Suprapubic skin (tissue), 4 donors: ENCODE data around the gene IMMP2L. TPM values are rescaled to one million over a fixed set of nuclear protein-coding genes. Genes with fewer than 3 reads are reported as not detected.

Experiments
- DNase-seq, 2 donors: peaks; one replicate each; pipeline ENCODE4 v3.0.0-alpha.2; 2019; ENCODE audit warnings: low spot score in 2 of 2
- H3K27ac ChIP-seq: fragments of 200-600 bp; sonication (generic); one replicate; pipeline ENCODE4 v1.5.1; 2019
- H3K27me3 ChIP-seq: fragments of 200-600 bp; sonication (generic); one replicate; pipeline ENCODE4 v1.5.1; 2019
- H3K36me3 ChIP-seq: fragments of 200-600 bp; sonication (generic); one replicate; pipeline ENCODE4 v1.5.1; 2019
- H3K4me1 ChIP-seq: fragments of 200-600 bp; sonication (generic); one replicate; pipeline ENCODE4 v1.5.1; 2019
- H3K4me3 ChIP-seq: fragments of 200-600 bp; sonication (generic); one replicate; pipeline ENCODE4 v1.5.1; 2019; ENCODE audit warnings: mild to moderate bottlenecking
- H3K9me3 ChIP-seq: fragments of 200-600 bp; sonication (generic); one replicate; pipeline ENCODE4 v1.5.1; 2019
- CTCF ChIP-seq, 2 donors: fragments of 200-600 bp in 1 of 2; fragments of 450-650 bp in 1 of 2; sonication (generic) in 1 of 2; IDR thresholded peaks; one replicate each; pipeline ENCODE4 v1.5.1; 2016 to 2019; ENCODE audit warnings: antibody characterized with exemption in 2 of 2, mild to moderate bottlenecking in 1 of 2, moderate library complexity in 1 of 2
- EP300 ChIP-seq: sonication (generic); formaldehyde crosslinking; IDR thresholded peaks from one replicate; pipeline ENCODE4 v1.6.1; 2017; ENCODE audit warnings: antibody characterized with exemption
- POLR2A ChIP-seq, 2 donors: fragments of 450-650 bp; IDR thresholded peaks; one replicate each; pipeline ENCODE4 v1.6.1; 2017; ENCODE audit warnings: antibody characterized with exemption in 2 of 2, mild to moderate bottlenecking in 2 of 2, moderate library complexity in 2 of 2
- POLR2AphosphoS5 ChIP-seq, 3 donors: sonication (generic); formaldehyde crosslinking; IDR thresholded peaks; one replicate each; pipeline ENCODE4 v1.6.1; 2017; ENCODE audit warnings: antibody characterized with exemption in 3 of 3
- WGBS: methylation state at CpG from one replicate; pipeline ENCODE4 v1.1.5; 2018; 5-methylcytosine and 5-hydroxymethylcytosine counted together
- total RNA-seq, 4 donors: library from RNA; depleted of rRNA; stranded (reverse); fragments of >200 nt; gene quantifications; one replicate each; pipeline ENCODE4 v1.1.0, GENCODE V29; 2016

Gene IMMP2L
- total RNA-seq, 4 donors from 2014 or later: 10.6 to 20.6 (median 14.6) TPM

DNA sequence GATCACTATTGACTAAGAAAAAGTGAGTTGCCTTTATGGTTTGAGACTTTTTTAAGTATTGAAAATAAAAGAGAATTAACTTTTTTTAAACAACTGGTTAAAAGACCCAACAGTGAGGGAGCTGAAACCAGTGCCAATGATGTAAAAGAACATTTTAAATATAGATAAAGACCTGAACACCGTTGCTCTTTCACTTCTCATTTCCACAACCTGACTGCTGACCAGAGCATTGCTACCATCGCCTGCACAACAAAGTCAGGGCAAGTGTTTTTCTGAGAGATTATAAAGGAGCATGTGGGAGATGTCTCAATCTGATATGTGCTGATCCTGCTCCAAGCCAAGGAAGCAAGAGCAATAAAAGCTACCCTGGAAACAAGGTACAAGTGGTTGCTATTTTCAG lies 34.7 kb downstream of the IMMP2L start:
- Histone ChIP-seq H3K9me3 (no peaks in the 10 kb centered on the region), H3K27me3 (no peaks in the 10 kb centered on the region), H3K4me1 (peaks cover 3% of the 10 kb centered on the region), H3K27ac (no peak overlapping the region), H3K36me3 (no peaks in the 10 kb centered on the region), H3K4me3 (no peak overlapping the region)
- no peak for DNase-seq
- 57% methylated on average over 2 of the region's 2 CpGs for WGBS
- TF ChIP-seq POLR2A (IDR thresholded peaks at IDR 0.05) (no peak), CTCF (IDR thresholded peaks at IDR 0.05) (no peak), POLR2AphosphoS5 (IDR thresholded peaks at IDR 0.05) (no peak), EP300 (no peak)

- Histone ChIP-seq H3K4me1 (no peaks in the 10 kb centered on the region), H3K27me3 (no peaks in the 10 kb centered on the region), H3K9me3 (no peaks in the 10 kb centered on the region), H3K36me3 (no peaks in the 10 kb centered on the region), H3K27ac (no peak overlapping the region), H3K4me3 (no peak overlapping the region)
- 90% methylated on average over 1 of the region's 1 CpG for WGBS
- no peak for TF ChIP-seq POLR2A (IDR thresholded peaks at IDR 0.05)
- TF ChIP-seq POLR2AphosphoS5 (IDR thresholded peaks at IDR 0.05): no peak
- TF ChIP-seq CTCF (IDR thresholded peaks at IDR 0.05): no peak
- TF ChIP-seq EP300: no peak
- DNase-seq: no peak
Observed at GRCh38 chr7:111525100-111525499, 37.2 kb downstream of the IMMP2L start.

DNA sequence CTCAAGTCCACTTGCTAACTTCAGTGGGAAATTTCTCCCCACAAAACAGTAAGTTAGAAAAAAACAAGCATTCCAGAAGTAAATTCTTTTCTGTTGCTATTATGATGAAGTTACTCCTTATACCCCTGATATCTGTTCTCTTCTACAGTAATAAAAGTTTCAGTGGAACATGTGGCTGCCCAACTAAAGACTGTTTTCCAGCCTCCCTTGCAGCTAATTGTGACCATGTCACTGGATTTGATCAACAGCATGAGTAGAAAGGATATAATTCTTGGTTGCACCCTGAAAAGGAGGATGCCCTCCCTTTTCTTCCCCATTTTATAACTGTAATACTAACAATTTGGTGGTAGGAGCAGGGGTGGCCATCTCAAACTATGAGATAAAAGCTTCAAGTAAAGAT lies 40.6 kb downstream of the IMMP2L start:
- no peak for DNase-seq
- Histone ChIP-seq H3K27ac (no peak overlapping the region), H3K4me1 (no peaks in the 10 kb centered on the region), H3K27me3 (no peaks in the 10 kb centered on the region), H3K36me3 (no peaks in the 10 kb centered on the region), H3K4me3 (no peak overlapping the region), H3K9me3 (no peaks in the 10 kb centered on the region)
- no peak for TF ChIP-seq EP300
- no peak for TF ChIP-seq POLR2A (IDR thresholded peaks at IDR 0.05)
- no peak for TF ChIP-seq POLR2AphosphoS5 (IDR thresholded peaks at IDR 0.05)
- TF ChIP-seq CTCF (IDR thresholded peaks at IDR 0.05): no peak

DNA sequence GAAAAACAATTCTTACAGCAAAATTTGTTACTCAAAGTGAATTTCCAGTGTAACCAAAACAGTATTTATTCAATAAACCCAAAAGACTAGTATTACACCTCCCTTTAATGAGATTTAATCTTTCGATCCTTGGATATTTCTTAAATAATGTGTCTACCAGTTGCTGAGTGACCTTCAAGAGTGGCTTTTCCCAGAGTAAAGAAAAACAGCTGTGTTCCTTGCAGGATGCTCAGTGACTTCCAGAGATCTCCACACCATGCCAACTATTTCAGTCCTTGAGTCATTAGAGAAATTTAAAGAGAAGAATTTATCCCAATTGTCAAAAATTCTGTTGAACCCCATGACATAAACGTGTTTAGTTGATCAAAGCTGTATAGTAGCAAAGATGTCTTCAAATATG lies 44.0 kb downstream of the IMMP2L start:
- WGBS: 64% methylated on average over 2 of the region's 2 CpGs
- no peak overlapping the region for H3K27ac ChIP-seq
- H3K36me3 ChIP-seq: no peaks in the 10 kb centered on the region
- no peak overlapping the region for H3K4me3 ChIP-seq
- no peaks in the 10 kb centered on the region for H3K27me3 ChIP-seq
- no peaks in the 10 kb centered on the region for H3K4me1 ChIP-seq
- H3K9me3 ChIP-seq: no peaks in the 10 kb centered on the region
- DNase-seq: no peak
- TF ChIP-seq CTCF (IDR thresholded peaks at IDR 0.05): no peak
- no peak for TF ChIP-seq POLR2A (IDR thresholded peaks at IDR 0.05)
- no peak for TF ChIP-seq POLR2AphosphoS5 (IDR thresholded peaks at IDR 0.05)
- TF ChIP-seq EP300: no peak

DNA sequence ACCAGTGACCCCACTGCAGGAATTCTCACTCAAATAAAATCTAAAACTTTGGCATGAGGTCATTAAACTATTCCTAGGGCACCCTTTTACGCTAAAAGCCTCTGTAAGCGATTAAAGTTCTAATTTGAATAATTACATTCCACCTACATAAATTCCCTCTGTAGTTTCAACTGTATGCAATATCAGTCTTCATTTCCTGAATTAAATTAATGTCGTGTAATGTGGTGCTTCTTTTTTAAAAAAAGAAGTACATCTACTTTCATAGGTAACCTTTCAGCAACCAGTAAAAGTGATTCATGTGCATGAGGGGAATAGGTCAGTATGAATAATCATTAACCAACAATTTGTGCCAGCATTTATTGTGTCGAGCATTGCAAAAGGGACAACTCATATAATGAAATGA lies 44.7 kb downstream of the IMMP2L start:
- Histone ChIP-seq H3K9me3 (no peaks in the 10 kb centered on the region), H3K4me1 (no peaks in the 10 kb centered on the region), H3K27ac (no peak overlapping the region), H3K27me3 (no peaks in the 10 kb centered on the region), H3K4me3 (no peak overlapping the region), H3K36me3 (no peaks in the 10 kb centered on the region)
- TF ChIP-seq POLR2A (IDR thresholded peaks at IDR 0.05) (no peak), POLR2AphosphoS5 (IDR thresholded peaks at IDR 0.05) (no peak), CTCF (IDR thresholded peaks at IDR 0.05) (no peak), EP300 (no peak)
- 83% methylated on average over 4 of the region's 4 CpGs for WGBS
- no peak for DNase-seq
